Measurements from ENCODE around the gene PCDHB12.

DNA sequence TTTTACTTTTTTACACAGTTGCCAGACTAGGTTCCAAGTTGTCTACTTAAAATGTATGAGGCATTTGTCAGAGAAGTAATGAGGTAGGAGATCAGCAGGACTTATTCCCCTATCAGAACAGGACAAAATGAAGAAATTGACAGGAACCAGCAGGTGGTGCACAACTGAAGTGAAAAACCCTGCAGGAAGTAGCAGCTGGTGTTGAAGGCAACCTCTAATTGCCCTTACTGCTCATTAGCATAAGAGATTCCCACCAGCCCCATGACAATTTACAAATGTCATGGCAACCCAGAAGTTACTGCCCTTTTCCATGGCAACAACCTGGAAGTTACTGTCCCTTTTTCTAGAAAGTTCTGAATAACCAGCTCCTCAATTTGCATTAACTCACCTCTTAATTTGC, 42.1 kb downstream of the PCDHB12 start:
- TF ChIP-seq, protein P1, sequence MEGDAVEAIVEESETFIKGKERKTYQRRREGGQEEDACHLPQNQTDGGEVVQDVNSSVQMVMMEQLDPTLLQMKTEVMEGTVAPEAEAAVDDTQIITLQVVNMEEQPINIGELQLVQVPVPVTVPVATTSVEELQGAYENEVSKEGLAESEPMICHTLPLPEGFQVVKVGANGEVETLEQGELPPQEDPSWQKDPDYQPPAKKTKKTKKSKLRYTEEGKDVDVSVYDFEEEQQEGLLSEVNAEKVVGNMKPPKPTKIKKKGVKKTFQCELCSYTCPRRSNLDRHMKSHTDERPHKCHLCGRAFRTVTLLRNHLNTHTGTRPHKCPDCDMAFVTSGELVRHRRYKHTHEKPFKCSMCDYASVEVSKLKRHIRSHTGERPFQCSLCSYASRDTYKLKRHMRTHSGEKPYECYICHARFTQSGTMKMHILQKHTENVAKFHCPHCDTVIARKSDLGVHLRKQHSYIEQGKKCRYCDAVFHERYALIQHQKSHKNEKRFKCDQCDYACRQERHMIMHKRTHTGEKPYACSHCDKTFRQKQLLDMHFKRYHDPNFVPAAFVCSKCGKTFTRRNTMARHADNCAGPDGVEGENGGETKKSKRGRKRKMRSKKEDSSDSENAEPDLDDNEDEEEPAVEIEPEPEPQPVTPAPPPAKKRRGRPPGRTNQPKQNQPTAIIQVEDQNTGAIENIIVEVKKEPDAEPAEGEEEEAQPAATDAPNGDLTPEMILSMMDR (IDR thresholded peaks at IDR 0.05; ENCODE audit: insufficient read depth, low read length), result no peak
- no peak for TF ChIP-seq POLR2AphosphoS5 (IDR thresholded peaks at IDR 0.05; ENCODE audit: low read depth)
- TF ChIP-seq GABPA (IDR thresholded peaks at IDR 0.05; ENCODE audit: low read depth), result no peak
- TF ChIP-seq, protein P2, sequence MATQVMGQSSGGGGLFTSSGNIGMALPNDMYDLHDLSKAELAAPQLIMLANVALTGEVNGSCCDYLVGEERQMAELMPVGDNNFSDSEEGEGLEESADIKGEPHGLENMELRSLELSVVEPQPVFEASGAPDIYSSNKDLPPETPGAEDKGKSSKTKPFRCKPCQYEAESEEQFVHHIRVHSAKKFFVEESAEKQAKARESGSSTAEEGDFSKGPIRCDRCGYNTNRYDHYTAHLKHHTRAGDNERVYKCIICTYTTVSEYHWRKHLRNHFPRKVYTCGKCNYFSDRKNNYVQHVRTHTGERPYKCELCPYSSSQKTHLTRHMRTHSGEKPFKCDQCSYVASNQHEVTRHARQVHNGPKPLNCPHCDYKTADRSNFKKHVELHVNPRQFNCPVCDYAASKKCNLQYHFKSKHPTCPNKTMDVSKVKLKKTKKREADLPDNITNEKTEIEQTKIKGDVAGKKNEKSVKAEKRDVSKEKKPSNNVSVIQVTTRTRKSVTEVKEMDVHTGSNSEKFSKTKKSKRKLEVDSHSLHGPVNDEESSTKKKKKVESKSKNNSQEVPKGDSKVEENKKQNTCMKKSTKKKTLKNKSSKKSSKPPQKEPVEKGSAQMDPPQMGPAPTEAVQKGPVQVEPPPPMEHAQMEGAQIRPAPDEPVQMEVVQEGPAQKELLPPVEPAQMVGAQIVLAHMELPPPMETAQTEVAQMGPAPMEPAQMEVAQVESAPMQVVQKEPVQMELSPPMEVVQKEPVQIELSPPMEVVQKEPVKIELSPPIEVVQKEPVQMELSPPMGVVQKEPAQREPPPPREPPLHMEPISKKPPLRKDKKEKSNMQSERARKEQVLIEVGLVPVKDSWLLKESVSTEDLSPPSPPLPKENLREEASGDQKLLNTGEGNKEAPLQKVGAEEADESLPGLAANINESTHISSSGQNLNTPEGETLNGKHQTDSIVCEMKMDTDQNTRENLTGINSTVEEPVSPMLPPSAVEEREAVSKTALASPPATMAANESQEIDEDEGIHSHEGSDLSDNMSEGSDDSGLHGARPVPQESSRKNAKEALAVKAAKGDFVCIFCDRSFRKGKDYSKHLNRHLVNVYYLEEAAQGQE (IDR thresholded peaks at IDR 0.05; ENCODE audit: insufficient replicate concordance, low read depth), result no peak

Data from HL-60 (cell line).